IPS-20b (cell line): ENCODE measurements around the gene PPL.
A peak's percentile ranks its signal among the peaks of the same experiment; 100 is the strongest.

Experiments used
- H3K27ac ChIP-seq: one replicate; pipeline ENCODE4 v1.5.1; 2013; ENCODE audit warnings: low read length
- H3K27me3 ChIP-seq: 2 replicates; pipeline ENCODE4 v1.6.1; 2013; ENCODE audit warnings: mild to moderate bottlenecking, low read length, inconsistent platforms; ENCODE audit not compliant: insufficient read depth
- H3K36me3 ChIP-seq: 2 replicates; pipeline ENCODE4 v1.6.1; 2013; ENCODE audit warnings: low read depth, mild to moderate bottlenecking, inconsistent platforms, low read length, moderate library complexity; ENCODE audit not compliant: insufficient read depth
- H3K4me1 ChIP-seq: 2 replicates; pipeline ENCODE4 v1.6.1; 2013; ENCODE audit warnings: mild to moderate bottlenecking, control low read depth, inconsistent platforms, low read length, moderate library complexity; ENCODE audit not compliant: insufficient read depth
- H3K4me3 ChIP-seq: 2 replicates; pipeline ENCODE4 v1.5.1; 2013; ENCODE audit warnings: mild to moderate bottlenecking, low read length, inconsistent platforms
- H3K9ac ChIP-seq: 2 replicates; pipeline ENCODE4 v1.6.1; 2013; ENCODE audit warnings: low read depth, mild to moderate bottlenecking, inconsistent platforms, low read length, moderate library complexity
- H3K9me3 ChIP-seq: 2 replicates; pipeline ENCODE4 v1.6.1; 2013; ENCODE audit warnings: mild to moderate bottlenecking, low read depth, low read length, inconsistent platforms; ENCODE audit not compliant: insufficient read depth

PPL gene

DNA sequence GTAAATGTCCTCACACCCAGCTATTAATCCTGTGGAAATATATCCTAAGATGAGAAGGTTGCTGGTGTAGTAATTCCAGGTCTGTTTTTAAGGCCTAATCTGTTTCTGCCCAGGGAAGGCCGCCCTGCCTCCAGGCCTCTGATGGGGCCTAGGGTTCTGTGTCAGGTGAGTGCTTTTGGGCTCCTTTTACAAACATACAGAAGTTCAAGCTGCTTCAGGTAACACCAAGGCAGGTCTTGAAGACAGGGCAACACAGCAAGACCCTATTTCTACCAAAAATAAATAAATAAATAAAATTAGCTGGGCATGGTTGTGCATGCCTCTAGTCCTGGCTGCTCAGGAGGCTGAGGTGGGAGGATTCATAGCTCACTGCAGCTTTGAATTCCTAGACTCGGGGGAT is 9.3 kb downstream of the PPL start:
- Histone ChIP-seq H3K4me1 (peaks cover 8% of the 10 kb centered on the region; the same call in 1 of the 2 replicates), H3K9ac (no peak overlapping the region), H3K36me3 (no peaks in the 10 kb centered on the region), H3K27ac (no peak overlapping the region), H3K4me3 (no peak overlapping the region), H3K27me3 (no peaks in the 10 kb centered on the region), H3K9me3 (peaks cover 10% of the 10 kb centered on the region; the same call in 1 of the 2 replicates)

DNA sequence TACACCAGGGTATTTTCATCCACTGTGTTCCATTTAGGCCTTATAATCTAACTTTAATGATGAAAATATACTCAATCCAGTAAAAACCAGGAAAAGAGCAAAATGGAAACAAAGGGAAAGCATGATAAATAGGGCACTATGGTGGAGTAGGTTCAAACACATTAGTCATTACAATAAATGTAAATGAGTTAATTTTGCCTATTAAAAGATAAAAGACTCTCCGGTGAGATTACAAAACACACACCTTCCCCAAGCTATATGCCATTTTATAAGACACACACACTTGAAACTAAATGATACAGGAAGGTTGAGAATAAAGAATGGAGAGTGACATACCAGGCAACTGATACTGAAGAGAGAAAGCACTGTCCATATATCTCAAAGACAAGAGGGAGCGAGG is 10.0 kb downstream of the PPL start:
- no peak overlapping the region for H3K4me3 ChIP-seq
- no peaks in the 10 kb centered on the region for H3K36me3 ChIP-seq
- H3K27ac ChIP-seq: no peak overlapping the region
- H3K27me3 ChIP-seq: no peaks in the 10 kb centered on the region
- H3K9me3 ChIP-seq: peaks cover 10% of the 10 kb centered on the region; the same call in 1 of the 2 replicates
- no peak overlapping the region for H3K9ac ChIP-seq
- H3K4me1 ChIP-seq: peaks cover 8% of the 10 kb centered on the region; the same call in 1 of the 2 replicates

DNA sequence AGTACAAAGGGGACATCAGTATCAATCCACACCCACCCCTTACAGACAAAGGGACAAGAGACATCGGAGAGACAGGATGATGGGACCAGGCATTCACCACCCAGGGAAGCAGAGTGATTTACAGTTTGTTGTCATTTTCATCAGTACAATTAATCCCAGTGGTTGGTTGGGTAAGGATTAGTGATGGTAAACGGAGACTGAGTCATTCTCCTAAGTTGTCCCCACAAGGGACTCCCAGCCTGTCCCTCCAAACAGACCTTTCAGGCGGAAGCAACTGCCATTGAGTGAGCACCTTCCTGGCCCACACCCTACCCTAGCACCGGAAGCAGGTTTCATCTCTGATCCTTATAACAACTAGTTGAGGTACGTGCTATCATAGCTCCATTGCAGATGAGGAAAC is 11.2 kb downstream of the PPL start:
- Histone ChIP-seq H3K27ac (no peak overlapping the region), H3K9me3 (peaks cover 10% of the 10 kb centered on the region; the same call in 1 of the 2 replicates), H3K4me3 (no peak overlapping the region), H3K27me3 (no peaks in the 10 kb centered on the region), H3K36me3 (no peaks in the 10 kb centered on the region), H3K4me1 (peaks cover 8% of the 10 kb centered on the region; the same call in 1 of the 2 replicates), H3K9ac (no peak overlapping the region)

DNA sequence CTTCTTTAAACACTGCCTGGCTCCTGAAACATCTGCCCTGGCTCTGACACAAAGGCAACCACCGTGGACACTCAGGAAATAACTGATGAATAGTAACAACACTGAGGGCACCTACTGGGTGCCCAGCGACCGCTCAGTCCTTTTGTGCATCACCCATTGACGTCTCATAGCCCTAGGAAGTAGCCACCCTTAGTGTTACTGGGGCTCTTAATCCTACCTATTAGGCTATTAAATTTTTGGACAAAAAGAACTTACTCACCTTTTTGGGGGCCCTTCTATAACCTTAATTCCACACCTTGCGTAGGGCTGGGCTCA is 11.7 kb downstream of the PPL start:
- Histone ChIP-seq H3K27ac (no peak overlapping the region), H3K4me3 (no peak overlapping the region), H3K4me1 (peaks cover 8% of the 10 kb centered on the region; the same call in 1 of the 2 replicates), H3K9me3 (peaks cover 10% of the 10 kb centered on the region; the same call in 1 of the 2 replicates), H3K27me3 (no peaks in the 10 kb centered on the region), H3K9ac (peak overlapping the region; percentile 22; the same call in 1 of the 2 replicates), H3K36me3 (no peaks in the 10 kb centered on the region)

DNA sequence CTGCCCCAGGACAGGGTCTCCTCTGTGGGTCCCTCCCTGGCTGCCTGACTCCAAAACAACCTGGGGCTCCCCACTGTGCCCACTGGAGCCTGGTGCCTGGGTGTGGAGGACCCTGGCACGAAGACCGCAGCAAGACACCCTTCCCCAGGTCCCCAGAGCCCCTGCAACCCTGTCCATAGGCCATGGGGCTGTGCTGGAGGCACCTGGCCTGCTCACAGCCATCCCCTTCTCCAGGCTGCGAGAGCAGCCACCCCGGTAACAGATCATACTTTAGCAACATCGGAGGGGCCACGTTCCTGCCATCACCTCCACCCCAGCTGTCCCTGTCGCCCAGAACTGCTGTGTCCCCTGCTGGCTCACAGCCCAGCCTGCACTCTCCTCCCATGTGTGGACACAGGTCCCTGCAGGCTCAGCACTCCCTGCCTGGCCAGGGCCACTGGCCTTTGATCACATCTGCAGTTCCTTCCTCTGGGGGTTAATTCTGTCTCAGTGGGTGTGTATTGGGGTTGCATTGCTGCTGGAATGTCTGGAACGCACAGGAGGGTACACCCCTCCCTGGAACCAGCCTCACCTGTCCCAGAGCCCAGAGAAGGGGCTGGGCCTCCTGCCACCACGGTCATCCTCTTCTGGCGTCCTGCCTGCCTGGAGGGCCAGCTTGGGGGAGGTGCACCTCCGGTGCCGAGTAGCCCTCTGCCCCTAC is 12.2 kb downstream of the PPL start:
- no peak overlapping the region for H3K4me3 ChIP-seq
- H3K4me1 ChIP-seq: peaks cover 8% of the 10 kb centered on the region; the same call in 1 of the 2 replicates
- H3K9ac ChIP-seq: peak overlapping the region; percentile 22; the same call in 1 of the 2 replicates
- no peaks in the 10 kb centered on the region for H3K36me3 ChIP-seq
- no peaks in the 10 kb centered on the region for H3K27me3 ChIP-seq
- peaks cover 10% of the 10 kb centered on the region; the same call in 1 of the 2 replicates for H3K9me3 ChIP-seq
- no peak overlapping the region for H3K27ac ChIP-seq

DNA sequence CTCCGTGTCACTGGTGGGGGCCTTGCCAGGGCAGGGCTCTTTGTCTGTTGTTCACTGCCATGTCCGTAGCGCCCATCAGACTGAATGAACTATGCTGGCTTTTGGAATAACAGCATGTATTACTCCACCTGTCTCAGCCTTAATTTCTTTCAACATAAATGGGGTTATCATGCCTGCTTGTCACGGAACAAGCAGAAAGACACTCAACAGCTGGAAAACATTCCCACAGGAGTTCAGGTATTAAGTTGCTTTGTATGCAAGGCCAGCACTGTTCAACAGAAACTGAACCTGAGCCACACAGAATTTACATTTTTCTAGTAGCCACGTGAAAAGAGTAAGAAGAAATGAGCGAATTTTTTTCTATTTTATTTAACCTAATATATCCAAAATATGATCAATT is 13.1 kb downstream of the PPL start:
- Histone ChIP-seq H3K4me1 (peaks cover 8% of the 10 kb centered on the region; the same call in 1 of the 2 replicates), H3K27me3 (no peaks in the 10 kb centered on the region), H3K27ac (no peak overlapping the region), H3K4me3 (no peak overlapping the region), H3K36me3 (no peaks in the 10 kb centered on the region), H3K9me3 (peaks cover 10% of the 10 kb centered on the region; the same call in 1 of the 2 replicates), H3K9ac (no peak overlapping the region)

DNA sequence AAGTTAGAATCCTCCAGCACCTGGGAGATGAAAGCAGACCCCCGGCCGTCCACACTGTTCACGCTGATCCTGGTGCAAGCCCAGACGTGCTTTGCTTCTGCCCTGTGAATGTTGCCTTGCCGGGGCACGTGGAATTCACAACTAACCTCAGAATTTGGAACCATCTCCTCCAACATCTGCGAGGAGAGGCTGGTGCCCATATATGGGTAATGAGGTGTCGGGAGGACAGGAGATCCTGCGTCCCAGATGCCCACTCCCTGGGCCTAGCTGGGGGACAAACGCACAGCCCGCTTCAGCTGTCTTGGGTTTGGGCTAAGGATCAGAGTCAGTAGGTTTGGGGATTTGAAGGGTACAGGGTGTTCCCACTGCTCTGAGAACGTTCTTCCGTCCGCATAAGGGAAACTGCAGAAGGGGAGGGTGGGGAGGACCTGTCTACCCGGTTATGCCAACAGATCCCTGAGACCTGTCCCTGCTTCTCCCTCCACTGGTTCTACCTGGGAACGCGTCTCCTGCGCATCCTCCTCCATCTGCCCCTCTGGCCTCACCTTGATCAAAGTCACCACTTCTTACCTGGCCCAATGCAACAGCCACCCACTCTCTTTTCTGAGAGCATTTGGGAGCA is 14.1 kb downstream of the PPL start:
- H3K27ac ChIP-seq: no peak overlapping the region
- H3K27me3 ChIP-seq: no peaks in the 10 kb centered on the region
- H3K36me3 ChIP-seq: no peaks in the 10 kb centered on the region
- H3K9ac ChIP-seq: no peak overlapping the region
- H3K9me3 ChIP-seq: peaks cover 10% of the 10 kb centered on the region; the same call in 1 of the 2 replicates
- H3K4me1 ChIP-seq: peaks cover 11% of the 10 kb centered on the region; the same call in 1 of the 2 replicates
- no peak overlapping the region for H3K4me3 ChIP-seq

DNA sequence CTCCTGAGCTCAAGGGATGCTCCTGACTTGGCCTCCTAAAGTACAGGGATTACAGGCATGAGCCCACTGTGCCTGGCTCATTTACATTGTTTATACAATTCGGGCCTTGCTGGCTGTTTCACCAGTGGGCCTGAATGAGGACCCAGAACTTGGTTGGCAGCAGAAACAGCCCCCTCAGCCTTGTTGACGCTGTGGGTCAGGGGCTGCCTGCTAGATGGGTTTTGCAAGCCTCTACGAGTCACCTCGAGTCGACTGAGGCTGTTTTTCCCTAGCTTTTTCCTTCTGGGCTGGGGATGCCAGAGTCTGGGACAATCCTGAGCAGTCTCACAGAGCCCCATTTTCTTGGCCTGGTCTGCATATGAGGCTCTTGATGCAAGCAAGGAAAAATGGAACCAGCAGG is 16.1 kb downstream of the PPL start:
- Histone ChIP-seq H3K4me3 (no peak overlapping the region), H3K4me1 (peaks cover 11% of the 10 kb centered on the region; the same call in 1 of the 2 replicates), H3K36me3 (no peaks in the 10 kb centered on the region), H3K27ac (no peak overlapping the region), H3K9ac (no peak overlapping the region), H3K27me3 (no peaks in the 10 kb centered on the region), H3K9me3 (no peaks in the 10 kb centered on the region)

DNA sequence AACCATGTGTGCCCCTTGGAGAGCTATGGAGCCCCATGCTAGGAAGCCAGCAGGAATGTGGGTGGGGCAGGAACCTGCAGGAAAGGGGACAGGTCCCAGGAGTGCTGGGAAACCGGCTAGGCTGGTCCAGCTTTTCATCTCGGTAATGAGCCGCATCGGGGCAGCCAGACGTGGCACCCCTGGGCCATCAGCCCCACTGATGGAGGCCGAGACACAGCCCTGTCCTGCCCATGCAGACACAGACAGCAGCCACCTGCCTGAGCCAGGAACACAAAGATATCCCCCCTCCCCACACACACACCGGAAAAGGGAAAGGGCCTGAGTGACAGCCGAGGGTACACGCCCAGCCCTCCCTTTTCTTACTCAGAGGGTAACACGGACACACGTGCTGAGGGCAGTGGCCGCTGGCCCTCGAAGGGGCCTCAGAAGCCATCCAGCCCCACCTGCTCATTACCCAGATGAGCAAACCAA is 18.1 kb downstream of the PPL start:
- no peak overlapping the region for H3K4me3 ChIP-seq
- no peaks in the 10 kb centered on the region for H3K36me3 ChIP-seq
- 0 out of 2 replicates have a peak, but pooled peaks cover 3% of the 10 kb centered on the region for H3K4me1 ChIP-seq
- H3K27me3 ChIP-seq: no peaks in the 10 kb centered on the region
- no peak overlapping the region for H3K27ac ChIP-seq
- no peaks in the 10 kb centered on the region for H3K9me3 ChIP-seq
- no peak overlapping the region for H3K9ac ChIP-seq

DNA sequence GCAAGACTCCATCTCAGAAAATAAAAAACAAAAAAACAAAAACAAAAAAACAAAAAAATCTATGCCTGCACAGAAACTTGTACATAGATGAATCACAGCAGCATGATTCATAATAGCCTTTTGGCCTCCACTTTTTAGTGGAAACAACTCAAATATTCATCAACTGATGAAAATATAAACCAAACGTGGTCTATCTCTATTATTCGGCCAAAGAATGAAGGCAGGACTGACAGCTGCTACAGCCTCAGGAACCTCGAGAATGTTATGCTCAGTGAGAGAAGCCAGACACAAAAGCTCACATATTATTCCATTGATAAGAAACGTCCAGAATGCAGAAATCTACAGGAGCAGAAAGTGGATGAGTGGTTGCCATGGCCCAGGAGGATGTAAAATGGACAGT is 19.8 kb downstream of the PPL start:
- H3K4me3 ChIP-seq: no peak overlapping the region
- no peak overlapping the region for H3K9ac ChIP-seq
- H3K9me3 ChIP-seq: no peaks in the 10 kb centered on the region
- H3K27ac ChIP-seq: no peak overlapping the region
- H3K36me3 ChIP-seq: no peaks in the 10 kb centered on the region
- no peaks in the 10 kb centered on the region for H3K27me3 ChIP-seq
- H3K4me1 ChIP-seq: 0 out of 2 replicates have a peak, but pooled peaks cover 3% of the 10 kb centered on the region

DNA sequence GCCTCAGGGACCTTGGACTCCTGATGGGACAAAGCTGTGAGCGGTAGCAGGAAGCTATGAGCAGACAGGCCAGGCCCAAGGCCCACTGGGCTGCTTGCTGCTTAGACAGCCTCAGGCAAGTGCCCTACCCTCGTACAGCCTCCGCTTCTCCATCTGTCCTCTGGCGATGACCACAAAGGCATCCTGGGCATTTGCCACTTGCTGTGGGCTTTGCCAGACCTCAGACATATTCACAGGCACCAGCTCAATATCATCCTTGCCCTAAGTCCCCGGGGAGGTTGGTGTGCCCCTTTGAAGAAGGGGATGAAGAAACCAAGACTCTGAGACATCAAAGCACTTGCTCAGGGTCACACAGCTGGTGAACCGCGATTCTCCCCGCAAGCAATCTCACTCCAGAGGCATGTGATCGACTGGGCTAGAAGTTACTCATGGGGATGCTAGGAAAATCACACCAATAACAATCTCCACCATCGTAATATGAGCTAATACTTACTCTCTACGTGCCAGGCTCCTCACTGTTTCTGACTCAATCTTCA is 21.7 kb downstream of the PPL start:
- no peaks in the 10 kb centered on the region for H3K9me3 ChIP-seq
- no peak overlapping the region for H3K27ac ChIP-seq
- no peaks in the 10 kb centered on the region for H3K27me3 ChIP-seq
- no peaks in the 10 kb centered on the region for H3K36me3 ChIP-seq
- H3K9ac ChIP-seq: no peak overlapping the region
- 0 out of 2 replicates have a peak, but pooled peaks cover 3% of the 10 kb centered on the region for H3K4me1 ChIP-seq
- H3K4me3 ChIP-seq: no peak overlapping the region
